Fibroblast of the conjunctiva (primary cell): ENCODE data around the gene KRTAP4-6.
"Not testable (repeated sequence)": the region's sequence is repeated elsewhere in the genome, so short reads cannot be mapped to it uniquely, and the experiment has no call there.

Experiments used
- DNase-seq: peaks from one replicate; pipeline ENCODE4 v3.0.0-alpha.2; 2010; ENCODE audit warnings: low read depth

KRTAP4-6 gene

GRCh38 chr17:41147531-41148204 is 7.3 kb upstream of the KRTAP4-6 start:
- DNase-seq: no peak

GRCh38 chr17:41145261-41145660 is 4.9 kb upstream of the KRTAP4-6 start:
- DNase-seq: no peak

- DNase-seq: no peak
Measured at GRCh38 chr17:41144846-41145245, 4.5 kb upstream of the KRTAP4-6 start.

- no peak for DNase-seq
Measured at GRCh38 chr17:41141361-41141760, 1.0 kb upstream of the KRTAP4-6 start.

DNA sequence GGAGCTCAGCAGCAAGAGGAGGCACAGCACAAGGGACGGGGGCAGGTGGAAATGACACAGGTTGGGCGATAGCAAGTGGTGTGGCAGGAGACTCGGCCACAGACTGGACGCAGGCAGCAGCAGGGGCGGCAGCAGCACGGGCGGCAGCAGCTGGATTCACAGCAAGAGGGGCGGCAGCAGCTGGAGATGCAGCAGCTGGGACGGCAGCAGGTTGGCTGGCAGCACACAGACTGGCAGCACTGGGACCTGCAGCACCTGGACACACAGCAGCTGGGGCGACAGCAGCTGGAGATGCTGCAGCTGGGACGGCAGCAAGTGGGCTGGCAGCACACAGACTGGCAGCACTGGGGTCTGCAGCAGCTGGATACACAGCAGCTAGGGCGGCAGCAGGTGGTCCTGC is 479 bp downstream of the KRTAP4-6 start:
- not testable (repeated sequence) for DNase-seq

DNA sequence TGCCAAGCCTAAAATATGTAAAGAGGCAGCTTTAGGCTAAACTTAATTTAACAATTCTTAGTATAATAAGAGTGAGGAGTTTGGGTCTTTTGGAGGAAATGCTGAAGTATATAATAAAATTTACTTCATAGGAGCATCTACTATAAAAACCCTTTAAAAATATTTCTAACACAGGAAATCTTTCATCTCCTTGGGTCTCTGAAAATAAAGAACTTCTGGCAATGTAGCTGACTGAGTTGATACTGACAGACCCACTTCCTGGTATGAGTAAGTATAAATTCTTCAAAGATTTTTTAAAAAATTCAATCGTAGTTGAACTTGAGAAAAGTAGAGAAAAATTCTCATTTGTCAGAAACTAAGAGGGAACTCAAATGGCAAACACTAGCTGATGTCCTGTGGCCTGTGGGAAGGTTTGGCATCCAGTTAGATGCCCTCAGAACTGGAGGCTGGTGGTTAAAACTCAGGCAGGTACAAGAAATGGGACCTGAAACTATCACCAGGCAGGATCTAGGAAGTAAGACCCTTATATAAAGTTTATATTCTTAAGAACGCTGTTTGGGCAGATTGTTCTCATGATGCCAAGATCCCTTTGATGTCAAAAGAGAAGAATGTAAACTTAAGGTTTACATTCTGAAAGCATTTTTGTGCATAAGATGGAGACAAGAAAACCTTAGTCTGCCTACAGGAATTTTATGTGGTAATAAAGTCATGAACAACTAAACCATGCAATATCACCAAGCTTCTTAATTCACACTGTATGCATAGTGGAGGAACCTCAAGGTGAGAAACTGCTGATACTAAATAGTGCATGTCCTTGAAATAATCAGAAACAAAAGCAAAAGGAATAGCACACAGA is 6.2 kb downstream of the KRTAP4-6 start:
- no peak for DNase-seq

DNA sequence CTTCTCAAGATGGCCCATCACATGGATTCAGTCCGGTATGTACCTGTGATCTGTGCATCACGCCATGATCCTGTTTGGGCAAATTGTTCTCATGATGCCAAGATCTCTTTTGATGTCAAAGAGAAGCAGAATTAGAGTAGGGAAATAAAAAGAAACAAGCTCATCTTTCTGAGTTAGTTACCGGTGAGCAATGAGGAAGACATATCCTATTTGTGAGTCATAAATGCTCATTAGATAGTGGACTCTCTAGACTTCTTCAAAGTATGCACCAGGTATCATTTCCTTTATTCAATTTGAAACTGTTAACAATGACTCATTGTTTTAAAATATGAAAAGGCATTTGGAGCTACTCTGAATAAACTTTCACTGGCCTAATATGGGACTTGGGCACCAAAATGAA is 8.4 kb downstream of the KRTAP4-6 start:
- DNase-seq: no peak

- DNase-seq: no peak
Measured at GRCh38 chr17:41127371-41127770, 13.0 kb downstream of the KRTAP4-6 start.

- DNase-seq: no peak
Measured at GRCh38 chr17:41126412-41126811, 13.9 kb downstream of the KRTAP4-6 start.

- no peak for DNase-seq
Measured at GRCh38 chr17:41125064-41125463, 15.3 kb downstream of the KRTAP4-6 start.

DNA sequence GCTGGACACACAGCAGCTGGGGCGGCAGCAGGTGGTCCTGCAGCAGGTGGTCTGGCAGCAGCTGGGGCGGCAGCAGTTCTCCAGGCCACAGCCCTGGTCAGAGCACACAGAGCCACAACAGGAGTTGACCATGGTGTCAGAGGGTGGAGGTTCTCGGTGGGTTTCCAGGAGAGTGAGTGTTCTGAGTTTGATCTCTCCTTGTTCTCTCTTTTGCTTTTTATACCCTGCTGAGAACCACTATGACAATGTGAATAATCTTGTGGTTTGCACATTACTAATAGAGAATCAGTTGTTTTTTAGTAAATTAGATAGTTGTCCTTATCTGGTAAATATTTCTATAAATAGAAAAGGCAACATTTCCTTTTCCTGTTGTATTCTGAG is 16.4 kb downstream of the KRTAP4-6 start, which contains the start of gene KRTAP4-12:
KRTAP4-12 (minus strand) TSS at position 192 of the 381 bp plus-strand sequence; CDS start at position 132, 60 bp downstream.
- not testable (repeated sequence) for DNase-seq

- not testable (repeated sequence) for DNase-seq
Measured at GRCh38 chr17:41123292-41123990, 16.9 kb downstream of the KRTAP4-6 start.

GRCh38 chr17:41121742-41122141 is 18.6 kb downstream of the KRTAP4-6 start:
- DNase-seq: no peak

DNA sequence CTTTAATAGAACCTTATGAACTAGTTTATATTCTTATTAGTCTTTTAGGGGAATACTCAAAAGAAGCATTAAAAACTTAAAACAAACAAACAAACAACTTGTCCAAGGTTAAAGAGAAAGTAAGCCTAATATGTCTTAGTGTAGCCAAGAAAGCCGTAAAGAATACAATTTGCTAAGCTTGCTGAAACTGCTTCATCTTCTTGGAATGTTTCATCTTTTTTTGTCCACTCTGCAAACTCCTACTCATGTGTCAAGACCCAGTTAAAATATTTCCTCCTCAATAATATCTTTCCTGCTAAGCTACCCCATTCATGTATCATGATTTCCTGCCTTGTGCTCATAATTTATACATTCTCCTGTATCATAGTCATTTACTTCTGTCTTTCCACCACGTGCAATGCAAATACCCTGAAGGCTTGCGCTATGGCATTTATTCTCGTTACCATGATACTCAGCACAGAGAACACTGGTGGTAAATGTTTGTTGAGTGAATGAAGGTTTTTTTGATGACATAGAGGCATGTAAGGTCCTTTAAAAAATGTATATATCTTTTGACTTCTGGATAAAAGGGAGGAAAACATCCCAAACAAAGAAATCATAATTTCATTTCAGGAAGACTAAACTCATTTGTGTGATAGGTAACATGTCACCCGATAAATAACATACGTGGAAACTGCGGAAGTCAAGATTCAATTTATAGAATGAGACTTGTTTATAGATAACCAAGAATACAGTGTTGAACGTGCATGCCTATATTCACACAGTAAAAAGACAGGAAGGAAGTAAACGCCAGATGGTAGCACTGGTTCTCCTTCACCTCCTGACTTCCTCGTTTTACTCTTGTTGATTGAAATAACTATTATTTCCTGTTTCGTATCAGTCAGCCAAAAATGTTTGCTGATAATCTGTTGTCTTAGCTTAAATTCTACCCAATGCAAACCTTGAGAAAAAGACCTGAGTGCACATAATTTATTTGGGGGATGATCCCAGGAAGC is 20.4 kb downstream of the KRTAP4-6 start:
- DNase-seq: not testable (repeated sequence)

DNA sequence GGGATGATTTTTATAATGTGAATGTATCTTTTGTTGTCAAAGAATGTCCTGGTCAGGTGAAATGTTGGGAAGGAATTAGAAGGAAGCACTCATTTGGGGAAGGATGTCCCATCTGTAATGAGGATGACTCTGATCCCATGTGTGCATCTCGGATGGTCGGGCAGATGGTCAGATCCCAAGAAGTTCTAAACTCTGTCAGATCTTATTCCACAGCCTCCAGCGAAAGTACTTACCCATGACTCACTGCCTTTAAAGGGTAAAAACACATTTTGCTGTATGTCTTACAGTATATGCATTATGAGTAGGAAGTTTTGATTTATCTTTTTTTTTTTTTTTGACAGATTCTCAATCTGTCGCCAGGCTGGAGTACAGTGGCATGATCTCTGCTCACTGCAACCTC is 21.6 kb downstream of the KRTAP4-6 start:
- no peak for DNase-seq

DNA sequence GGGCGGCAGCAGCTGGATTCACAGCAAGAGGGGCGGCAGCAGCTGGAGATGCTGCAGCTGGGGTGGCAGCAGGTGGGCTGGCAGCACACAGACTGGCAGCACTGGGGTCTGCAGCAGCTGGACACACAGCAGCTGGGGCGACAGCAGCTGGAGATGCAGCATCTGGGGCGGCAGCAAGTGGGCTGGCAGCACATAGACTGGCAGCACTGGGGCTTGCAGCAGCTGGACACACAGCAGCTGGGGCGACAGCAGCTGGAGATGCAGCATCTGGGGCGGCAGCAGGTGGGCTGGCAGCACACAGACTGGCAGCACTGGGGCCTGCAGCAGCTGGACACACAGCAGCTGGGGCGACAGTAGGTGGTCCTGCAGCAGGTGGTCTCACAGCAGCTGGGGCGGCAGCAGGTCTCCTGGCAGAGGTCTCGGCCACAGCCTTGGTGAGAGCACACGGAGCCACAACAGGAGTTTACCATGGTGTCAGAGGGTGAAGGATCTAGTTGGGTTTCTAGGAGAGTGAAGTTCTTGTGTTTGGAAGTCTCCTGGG is 22.4 kb downstream of the KRTAP4-6 start, which contains the start of gene KRTAP4-11:
KRTAP4-11 (minus strand) TSS at position 528 of the 541 bp plus-strand sequence; CDS start at position 470, 58 bp downstream.
- not testable (repeated sequence) for DNase-seq

DNA sequence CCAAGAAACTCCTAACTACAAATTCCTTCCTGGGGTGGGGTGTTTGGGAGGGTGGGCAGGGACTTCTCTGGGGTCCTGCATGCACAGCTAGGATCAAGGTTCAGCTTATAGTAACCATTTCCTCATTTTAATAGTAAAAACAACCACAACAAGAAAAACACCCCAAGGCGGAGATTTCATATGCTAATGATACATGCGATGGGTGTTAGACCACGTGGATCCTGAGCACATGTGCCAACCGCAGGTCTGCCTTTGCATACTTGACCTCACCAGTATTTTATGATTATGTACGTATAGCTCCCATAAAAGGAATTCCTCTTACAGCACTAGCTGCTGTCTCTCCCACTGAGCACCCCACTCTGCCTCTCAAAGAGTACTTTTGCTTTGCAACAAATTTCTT is 24.0 kb downstream of the KRTAP4-6 start:
- DNase-seq: no peak

DNA sequence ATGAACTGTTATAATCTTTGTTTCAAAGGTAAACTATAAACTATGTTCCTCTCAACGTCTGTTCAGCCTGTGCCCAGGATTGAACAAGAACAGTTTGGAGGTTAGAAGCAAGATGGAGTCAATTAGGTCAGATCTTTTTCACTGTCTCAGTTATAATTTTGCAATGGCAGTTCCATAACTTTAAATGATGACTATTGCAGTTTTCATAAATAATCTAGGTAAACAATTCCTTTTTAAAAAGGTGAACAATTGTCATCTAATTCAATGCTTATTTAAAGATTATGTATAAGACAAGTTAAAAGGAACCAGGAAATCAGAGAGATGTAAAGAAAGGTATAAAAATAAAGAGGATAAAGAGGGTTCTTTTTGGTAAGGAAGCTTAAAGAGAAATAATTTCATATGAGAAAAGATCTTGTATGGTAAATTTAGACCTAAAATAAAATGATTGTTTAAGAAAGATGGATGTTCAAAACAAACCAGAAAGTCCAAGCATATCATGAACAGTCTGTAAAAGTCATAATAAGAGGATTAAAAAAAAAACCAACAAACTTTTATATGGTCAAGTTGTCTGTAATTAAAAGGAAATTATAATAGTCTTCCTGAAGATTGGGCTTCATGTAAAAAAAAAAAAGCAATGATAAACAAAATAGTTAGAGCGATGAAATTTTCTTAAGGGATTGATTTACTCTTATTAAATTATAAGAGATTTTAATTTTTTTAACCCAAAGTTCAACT is 29.0 kb downstream of the KRTAP4-6 start:
- DNase-seq: no peak

GRCh38 chr17:41108728-41109386 is 31.5 kb downstream of the KRTAP4-6 start:
- DNase-seq: not testable (repeated sequence)
